GM12878 (cell line): ENCODE results near the gene ZNF839. TPM values are rescaled to one million over a fixed set of nuclear protein-coding genes. Genes with fewer than 3 reads are reported as not detected.
A peak's percentile ranks its signal among the peaks of the same experiment; 100 is the strongest.

Experiments used
- ATAC-seq: fragments of 200-7000 bp; cut with Tn5 transposase; 3 replicates; pipeline ENCODE4 v1.9.1; 2020; ENCODE audit warnings: mild to moderate bottlenecking, moderate library complexity
- BruUV-seq: library from RNA; stranded (reverse); fragments of 400-500 nt; replicated peaks from 2 replicates; lab custom pipeline; 2021; lab: Mats Ljungman, UMichigan
- CTCF ChIA-PET: fragments of 300-600 bp; sonication (Branson Sonifier 250); formaldehyde crosslinking; extraction: SDS; loops from one replicate; lab custom pipeline; 2021; ENCODE audit warnings: inconsistent platforms; lab: Yijun Ruan, JAX
- POLR2A ChIA-PET: fragments of 350-600 bp; formaldehyde crosslinking; extraction: SDS; loops from one replicate; lab custom pipeline; 2021; ENCODE audit warnings: inconsistent platforms; lab: Charles Lee
- RAD21 ChIA-PET: fragments of 300-600 bp; sonication (Branson Sonifier 250); formaldehyde crosslinking; loops from one replicate; lab custom pipeline; 2023; ENCODE audit warnings: antibody characterized with exemption; ENCODE audit not compliant: unreplicated experiment; lab: Charles Lee
- SMC1A ChIA-PET: fragments of 300-600 bp; sonication (Branson Sonifier 250); formaldehyde crosslinking; loops from one replicate; lab custom pipeline; 2023; ENCODE audit not compliant: unreplicated experiment, uncharacterized antibody; lab: Charles Lee
- DNase-seq: peaks from one replicate; pipeline ENCODE4 v3.0.0-alpha.2; 2011; ENCODE audit warnings: low read depth, low spot score
- FAIRE-seq: peaks from 3 replicates; lab custom pipeline; 2011; peaks lifted over from hg19 to GRCh38; lab: Jason Lieb, UNC
- H2AFZ ChIP-seq: 2 replicates; pipeline ENCODE4 v1.6.0; 2011; ENCODE audit warnings: low read depth, low read length, control low read depth; ENCODE audit not compliant: control insufficient read depth
- H3K27ac ChIP-seq: 2 replicates; pipeline ENCODE4 v1.5.1; 2011; ENCODE audit warnings: control low read depth; ENCODE audit not compliant: control insufficient read depth, insufficient read depth
- H3K27me3 ChIP-seq, 2 experiments: replicated peaks in 1 of 2; 2 replicates each; pipeline versions ENCODE4 v1.6.0 to v1.6.1; 2011; ENCODE audit warnings: low read length in 1 of 2; ENCODE audit not compliant: control insufficient read depth in 2 of 2, insufficient read depth in 2 of 2
- H3K36me3 ChIP-seq, 2 experiments: 2 replicates each; pipeline ENCODE4 v1.5.1; 2011; ENCODE audit warnings: low read length in 1 of 2; ENCODE audit not compliant: control insufficient read depth in 2 of 2, insufficient read depth in 2 of 2
- H3K4me1 ChIP-seq: 2 replicates; pipeline ENCODE4 v1.6.1; 2011; ENCODE audit warnings: mild to moderate bottlenecking, low read length, moderate library complexity, mixed read lengths; ENCODE audit not compliant: control insufficient read depth, insufficient read depth
- H3K4me2 ChIP-seq: 2 replicates; pipeline ENCODE4 v1.6.0; 2011; ENCODE audit warnings: control low read depth; ENCODE audit not compliant: control insufficient read depth, insufficient read depth
- H3K4me3 ChIP-seq: fragments of 200-600 bp; sonication (generic); 2 replicates; pipeline ENCODE4 v1.5.1; 2016
- H3K79me2 ChIP-seq: 2 replicates; pipeline ENCODE4 v1.6.0; 2011; ENCODE audit warnings: low read length; ENCODE audit not compliant: control insufficient read depth, insufficient read depth
- H3K9ac ChIP-seq: 2 replicates; pipeline ENCODE4 v1.8.0; 2011; ENCODE audit warnings: low read length, control low read depth, mixed read lengths; ENCODE audit not compliant: control insufficient read depth, insufficient read depth
- H3K9me3 ChIP-seq: replicated peaks from 3 replicates; pipeline ENCODE4 v1.5.1; 2011; ENCODE audit warnings: mild to moderate bottlenecking, low read length; ENCODE audit not compliant: control insufficient read depth, insufficient read depth
- H4K20me1 ChIP-seq: 2 replicates; pipeline ENCODE4 v1.6.0; 2011; ENCODE audit not compliant: control insufficient read depth, insufficient read depth
- KLF5 ChIP-seq: fragments of 450-650 bp; IDR thresholded peaks from 2 replicates; pipeline ENCODE4 v1.6.1; 2014; ENCODE audit warnings: mild to moderate bottlenecking; ENCODE audit not compliant: partially characterized antibody
- RAD51 ChIP-seq: fragments of 450-650 bp; IDR thresholded peaks from 2 replicates; pipeline ENCODE4 v1.6.1; 2016; ENCODE audit warnings: moderate library complexity, mild to moderate bottlenecking, inconsistent platforms
- WGBS: methylation state at CpG from one replicate; pipeline ENCODE4 v1.1.6; 2016; ENCODE audit warnings: low lambda C conversion rate; ENCODE audit not compliant: insufficient replicate concordance, insufficient coverage; ENCODE audit errors: missing lambda C conversion rate; 5-methylcytosine and 5-hydroxymethylcytosine counted together
- in situ Hi-C: fragments of 300-500 bp; cut with MboI; formaldehyde crosslinking; loops from 9 replicates; pipeline ENCODE4 v1.14.3; 2018; ENCODE audit warnings: mixed read lengths
- intact Hi-C: fragments of 100-400 bp; cut with micrococcal nuclease; formaldehyde crosslinking; loops from one replicate; pipeline ENCODE4 v1.14.2; 2022; ENCODE audit not compliant: unreplicated experiment
- polyA plus RNA-seq, 11 experiments: library from polyadenylated mRNA; depleted of rRNA in 4 of 11; unstranded in 6 of 11; stranded (reverse) in 5 of 11; fragments of >200 nt; fragmentation: Nextera tagmentation in 4 of 11; fragmentation: Illumina TruSeq in 1 of 11; extraction: Ambion mirVana in 4 of 11; extraction: Trizol in 1 of 11; gene quantifications; 1 replicate in 1 of 11; 2 replicates in 10 of 11; pipeline versions ENCODE4 v1.2.1 to v1.2.3, GENCODE V29; 2011 to 2016; ENCODE audit warnings: inconsistent platforms in 2 of 11, missing spikeins in 2 of 11, low read depth in 1 of 11
- total RNA-seq, 4 experiments: library from RNA; depleted of rRNA in 3 of 4; stranded (reverse); fragments of >200 nt in 3 of 4; fragmentation: Illumina TruSeq in 1 of 4; extraction: Trizol in 1 of 4; gene quantifications; 2 replicates each; pipeline versions ENCODE4 v1.2.1 to v1.2.3, GENCODE V29; 2013 to 2021
- TF ChIP-seq, protein P1 (sequence below): fragments of 450-650 bp; IDR thresholded peaks from 2 replicates; pipeline ENCODE4 v1.6.1; 2017; ENCODE audit warnings: mild to moderate bottlenecking, low read depth, inconsistent platforms; ENCODE audit not compliant: poor library complexity, severe bottlenecking
- TF ChIP-seq, protein P2 (sequence below): IDR thresholded peaks from 2 replicates; pipeline ENCODE4 v1.6.1; 2011; ENCODE audit warnings: borderline replicate concordance, low read depth, mild to moderate bottlenecking, moderate library complexity, low read length; ENCODE audit not compliant: insufficient read depth, poor library complexity, severe bottlenecking

Gene ZNF839
- total and polyA plus RNA-seq, 10 of the 15 experiments (the other 5 are each of a cell fraction or from before 2014, with no cell fraction given), result 1.4 to 14.4 (median 8.6) TPM

DNA sequence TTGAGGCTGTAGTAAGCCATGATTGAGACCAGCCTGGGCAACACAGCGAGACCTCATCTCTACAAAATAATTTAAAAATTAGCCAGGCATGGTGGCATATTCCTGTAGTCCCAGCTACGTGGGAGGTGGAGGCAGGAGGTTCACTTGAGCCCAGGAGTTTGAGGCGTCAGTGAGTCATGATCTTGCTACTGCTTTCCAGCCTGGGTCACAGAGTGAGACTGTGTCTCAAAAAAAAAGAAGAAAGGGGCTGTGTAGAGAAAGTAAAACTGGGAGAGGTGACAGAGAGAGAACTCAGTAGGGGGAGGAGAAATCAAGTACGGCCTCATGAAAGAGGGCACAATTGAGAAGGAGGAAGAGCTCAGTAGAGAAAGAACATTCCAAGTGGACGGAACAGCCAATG, 55.6 kb downstream of the ZNF839 start:
- TF ChIP-seq KLF5 (no peak), RAD51 (no peak)
- TF ChIP-seq, protein P1, sequence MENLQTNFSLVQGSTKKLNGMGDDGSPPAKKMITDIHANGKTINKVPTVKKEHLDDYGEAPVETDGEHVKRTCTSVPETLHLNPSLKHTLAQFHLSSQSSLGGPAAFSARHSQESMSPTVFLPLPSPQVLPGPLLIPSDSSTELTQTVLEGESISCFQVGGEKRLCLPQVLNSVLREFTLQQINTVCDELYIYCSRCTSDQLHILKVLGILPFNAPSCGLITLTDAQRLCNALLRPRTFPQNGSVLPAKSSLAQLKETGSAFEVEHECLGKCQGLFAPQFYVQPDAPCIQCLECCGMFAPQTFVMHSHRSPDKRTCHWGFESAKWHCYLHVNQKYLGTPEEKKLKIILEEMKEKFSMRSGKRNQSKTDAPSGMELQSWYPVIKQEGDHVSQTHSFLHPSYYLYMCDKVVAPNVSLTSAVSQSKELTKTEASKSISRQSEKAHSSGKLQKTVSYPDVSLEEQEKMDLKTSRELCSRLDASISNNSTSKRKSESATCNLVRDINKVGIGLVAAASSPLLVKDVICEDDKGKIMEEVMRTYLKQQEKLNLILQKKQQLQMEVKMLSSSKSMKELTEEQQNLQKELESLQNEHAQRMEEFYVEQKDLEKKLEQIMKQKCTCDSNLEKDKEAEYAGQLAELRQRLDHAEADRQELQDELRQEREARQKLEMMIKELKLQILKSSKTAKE, result no peak
- TF ChIP-seq, protein P2, sequence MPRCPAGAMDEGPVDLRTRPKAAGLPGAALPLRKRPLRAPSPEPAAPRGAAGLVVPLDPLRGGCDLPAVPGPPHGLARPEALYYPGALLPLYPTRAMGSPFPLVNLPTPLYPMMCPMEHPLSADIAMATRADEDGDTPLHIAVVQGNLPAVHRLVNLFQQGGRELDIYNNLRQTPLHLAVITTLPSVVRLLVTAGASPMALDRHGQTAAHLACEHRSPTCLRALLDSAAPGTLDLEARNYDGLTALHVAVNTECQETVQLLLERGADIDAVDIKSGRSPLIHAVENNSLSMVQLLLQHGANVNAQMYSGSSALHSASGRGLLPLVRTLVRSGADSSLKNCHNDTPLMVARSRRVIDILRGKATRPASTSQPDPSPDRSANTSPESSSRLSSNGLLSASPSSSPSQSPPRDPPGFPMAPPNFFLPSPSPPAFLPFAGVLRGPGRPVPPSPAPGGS, result no peak
- no peak overlapping the region for H3K4me3 ChIP-seq
- no peak overlapping the region; the same call in 1 of the 2 replicates for H3K4me2 ChIP-seq
- in situ Hi-C loops (no loop called here), intact Hi-C loops (no loop called here)
- 47% methylated on average over 5 of the region's 5 CpGs for WGBS
- ATAC-seq, result no peak
- no TSS peak for BruUV-seq
- RAD21 ChIA-PET, result no interaction called here
- POLR2A ChIA-PET, result no interaction called here
- H3K9me3 ChIP-seq, result no peaks in the 10 kb centered on the region
- H4K20me1 ChIP-seq, result no peaks in the 10 kb centered on the region
- peaks cover 0 to 7% of the 10 kb centered on the region in 2 experiments; a peak in 1 of 4 replicates for H3K36me3 ChIP-seq
- no peaks in the 10 kb centered on the region for H3K27me3 ChIP-seq
- peaks cover 37% of the 10 kb centered on the region for H3K4me1 ChIP-seq
- 0 out of 2 replicates have a peak overlapping the region, but pooled peaks have one; percentile 15 for H3K27ac ChIP-seq
- no peak overlapping the region for H3K9ac ChIP-seq
- SMC1A ChIA-PET, result no interaction called here
- FAIRE-seq, result no peak
- CTCF ChIA-PET, result interaction anchor here (0.6 to 0.9 kb wide), 2 partner anchors 18 to 141 kb away, joined by 3 to 4 read pairs; no protein-coding TSS in a partner anchor
- no peak overlapping the region for H2AFZ ChIP-seq
- DNase-seq, result no peak
- no peaks in the 10 kb centered on the region; the same call in none of the 2 replicates for H3K79me2 ChIP-seq
